Activated CD8-positive, alpha-beta T cell treated with anti-CD3 and anti-CD28 coated beads for 36 hours (primary cell): ENCODE data around the gene VEGFB. TPM values are rescaled to one million over a fixed set of nuclear protein-coding genes. Genes with fewer than 3 reads are reported as not detected.

Source experiments
- ATAC-seq: fragments of 200-7000 bp; cut with Tn5 transposase; one replicate; pipeline ENCODE4 v1.10.0; 2021; ENCODE audit warnings: mild to moderate bottlenecking, moderate library complexity
- CTCF ChIA-PET: fragments of 350-600 bp; sonication (Branson Sonifier 250); formaldehyde crosslinking; loops from one replicate; lab custom pipeline; 2021; ENCODE audit warnings: antibody characterized with exemption; lab: Charles Lee
- POLR2A ChIA-PET: fragments of 350-600 bp; sonication (Branson Sonifier 250); formaldehyde crosslinking; loops from one replicate; lab custom pipeline; 2021; ENCODE audit warnings: antibody characterized with exemption; lab: Charles Lee
- DNase-seq: peaks from one replicate; pipeline ENCODE4 v3.0.0-alpha.2; 2020
- H3K27ac Mint-ChIP-seq: one replicate; pipeline ENCODE4 v1.8.0; 2021; ENCODE audit warnings: mild to moderate bottlenecking, mixed read lengths
- H3K27me3 Mint-ChIP-seq: one replicate; pipeline ENCODE4 v1.8.0; 2021; ENCODE audit warnings: mixed read lengths
- H3K36me3 Mint-ChIP-seq: one replicate; pipeline ENCODE4 v1.8.0; 2021; ENCODE audit warnings: low read depth, mixed read lengths
- H3K4me1 Mint-ChIP-seq: one replicate; pipeline ENCODE4 v1.8.0; 2021; ENCODE audit warnings: low read depth, mixed read lengths
- H3K4me3 Mint-ChIP-seq: one replicate; pipeline ENCODE4 v1.8.0; 2021; ENCODE audit warnings: mild to moderate bottlenecking, moderate library complexity, mixed read lengths
- H3K9me3 Mint-ChIP-seq: one replicate; pipeline ENCODE4 v1.8.0; 2021; ENCODE audit warnings: mixed read lengths
- CTCF ChIP-seq: fragments of 200-600 bp; IDR thresholded peaks from one replicate; pipeline ENCODE4 v1.8.0; 2022; ENCODE audit warnings: antibody characterized with exemption, mild to moderate bottlenecking
- intact Hi-C: fragments of 100-400 bp; cut with micrococcal nuclease; formaldehyde crosslinking; loops from one replicate; pipeline ENCODE4 v1.10.0; 2022
- total RNA-seq, 2 experiments: library from RNA; stranded (reverse); gene quantifications; one replicate each; pipeline ENCODE4 v1.2.3, GENCODE V29; 2021

VEGFB gene
- total RNA-seq, 2 experiments from 2014 or later, result 86.6 to 104 TPM

- TF ChIP-seq CTCF, result no peak
- CTCF ChIA-PET, result interaction anchor here (1.1 to 7.5 kb wide), 10 partner anchors 10 to 148 kb away, joined by 3 to 111 read pairs (median 34); partner anchors contain the start of genes CATSPERZ, NUDT22, PLCB3 and PPP1R14B
Measured at GRCh38 chr11:64207256-64208085, 26.9 kb upstream of the VEGFB start.

GRCh38 chr11:64208086-64208795 is 26.1 kb upstream of the VEGFB start:
- intact Hi-C loops, result no loop called here
- ChIA-PET CTCF (interaction anchor here (3.3 to 7.5 kb wide), 7 partner anchors 10 to 109 kb away, joined by 13 to 111 read pairs (median 42); partner anchors contain the start of genes CATSPERZ, NUDT22, PLCB3 and PPP1R14B), POLR2A (interaction anchor here (1.0 to 9.7 kb wide), 17 partner anchors 9 to 132 kb away, joined by 3 to 206 read pairs (median 9); partner anchors contain the start of genes CCDC88B, DNAJC4, ESRRA and NUDT22)
- H3K27me3 Mint-ChIP-seq, result no peaks in the 10 kb centered on the region
- DNase-seq, result no peak
- peak overlapping the region; percentile 92 for H3K4me3 Mint-ChIP-seq
- peaks cover 52% of the 10 kb centered on the region for H3K4me1 Mint-ChIP-seq
- H3K36me3 Mint-ChIP-seq, result peaks cover 72% of the 10 kb centered on the region
- no peaks in the 10 kb centered on the region for H3K9me3 Mint-ChIP-seq
- ATAC-seq, result no peak
- peak overlapping the region; percentile 97 for H3K27ac Mint-ChIP-seq
- TF ChIP-seq CTCF, result no peak

More at GRCh38 chr11:64207256-64208085, 26.9 kb upstream of the VEGFB start:
- POLR2A ChIA-PET, result interaction anchor here (0.6 to 9.7 kb wide), 30 partner anchors 10 to 527 kb away, joined by 3 to 206 read pairs (median 5); partner anchors contain the start of genes CCDC88B, DNAJC4, ESRRA and MACROD1
- H3K27me3 Mint-ChIP-seq, result no peaks in the 10 kb centered on the region
- peak overlapping the region; percentile 97 for H3K27ac Mint-ChIP-seq
- no peaks in the 10 kb centered on the region for H3K9me3 Mint-ChIP-seq
- H3K36me3 Mint-ChIP-seq, result peaks cover 75% of the 10 kb centered on the region
- H3K4me3 Mint-ChIP-seq, result peak overlapping the region; percentile 92
- DNase-seq (peak; percentile 96), ATAC-seq (peak; percentile 83)
- H3K4me1 Mint-ChIP-seq, result peaks cover 52% of the 10 kb centered on the region
- intact Hi-C loops, result no loop called here

- H3K4me1 Mint-ChIP-seq, result peaks cover 48% of the 10 kb centered on the region
- POLR2A ChIA-PET, result interaction anchor here (1.6 to 9.7 kb wide), 11 partner anchors 8 to 94 kb away, joined by 3 to 206 read pairs (median 33); partner anchors contain the start of genes DNAJC4, ESRRA, NUDT22 and PPP1R14B
- DNase-seq (no peak), ATAC-seq (no peak)
- peak overlapping the region; percentile 97 for H3K27ac Mint-ChIP-seq
- H3K9me3 Mint-ChIP-seq, result no peaks in the 10 kb centered on the region
- TF ChIP-seq CTCF, result no peak
- H3K36me3 Mint-ChIP-seq, result peaks cover 68% of the 10 kb centered on the region
- CTCF ChIA-PET, result interaction anchor here (3.3 to 7.5 kb wide), 5 partner anchors 9 to 108 kb away, joined by 13 to 111 read pairs (median 42); partner anchors contain the start of genes CATSPERZ, NUDT22, PLCB3 and PRDX5
- H3K4me3 Mint-ChIP-seq, result peak overlapping the region; percentile 92
- H3K27me3 Mint-ChIP-seq, result no peaks in the 10 kb centered on the region
- intact Hi-C loops, result no loop called here
Measured at GRCh38 chr11:64208796-64209562, 25.4 kb upstream of the VEGFB start.

- CTCF ChIA-PET, result interaction anchor here (6.0 to 7.5 kb wide), 2 partner anchors 42 to 93 kb away, joined by 42 to 111 read pairs; partner anchors contain the start of genes CATSPERZ and PLCB3
- DNase-seq, result no peak
- Mint-ChIP-seq H3K27ac (peak overlapping the region; percentile 97), H3K27me3 (no peaks in the 10 kb centered on the region), H3K36me3 (peaks cover 67% of the 10 kb centered on the region), H3K4me3 (peak overlapping the region; percentile 10), H3K4me1 (peaks cover 47% of the 10 kb centered on the region), H3K9me3 (no peaks in the 10 kb centered on the region)
- no peak for TF ChIP-seq CTCF
- no peak for ATAC-seq
- POLR2A ChIA-PET, result interaction anchor here (1.6 to 9.7 kb wide), 6 partner anchors 8 to 29 kb away, joined by 3 to 151 read pairs (median 12); partner anchors contain the start of genes DNAJC4, NUDT22 and TRPT1
- intact Hi-C loops, result no loop called here
Measured at GRCh38 chr11:64209563-64209843, 24.9 kb upstream of the VEGFB start.
